ENCODE measurements around the gene CROCC.

- TF ChIP-seq POLR2AphosphoS5 (IDR thresholded peaks at IDR 0.05): no peak
- TF ChIP-seq, protein P1, sequence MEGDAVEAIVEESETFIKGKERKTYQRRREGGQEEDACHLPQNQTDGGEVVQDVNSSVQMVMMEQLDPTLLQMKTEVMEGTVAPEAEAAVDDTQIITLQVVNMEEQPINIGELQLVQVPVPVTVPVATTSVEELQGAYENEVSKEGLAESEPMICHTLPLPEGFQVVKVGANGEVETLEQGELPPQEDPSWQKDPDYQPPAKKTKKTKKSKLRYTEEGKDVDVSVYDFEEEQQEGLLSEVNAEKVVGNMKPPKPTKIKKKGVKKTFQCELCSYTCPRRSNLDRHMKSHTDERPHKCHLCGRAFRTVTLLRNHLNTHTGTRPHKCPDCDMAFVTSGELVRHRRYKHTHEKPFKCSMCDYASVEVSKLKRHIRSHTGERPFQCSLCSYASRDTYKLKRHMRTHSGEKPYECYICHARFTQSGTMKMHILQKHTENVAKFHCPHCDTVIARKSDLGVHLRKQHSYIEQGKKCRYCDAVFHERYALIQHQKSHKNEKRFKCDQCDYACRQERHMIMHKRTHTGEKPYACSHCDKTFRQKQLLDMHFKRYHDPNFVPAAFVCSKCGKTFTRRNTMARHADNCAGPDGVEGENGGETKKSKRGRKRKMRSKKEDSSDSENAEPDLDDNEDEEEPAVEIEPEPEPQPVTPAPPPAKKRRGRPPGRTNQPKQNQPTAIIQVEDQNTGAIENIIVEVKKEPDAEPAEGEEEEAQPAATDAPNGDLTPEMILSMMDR (IDR thresholded peaks at IDR 0.05): no peak
These were observed 2.6 kb downstream of the CROCC start for GRCh38 chr1:16924216-16924918.

Measured in gastroesophageal sphincter (tissue), 3 donors.